Psoas muscle (tissue), 8 donors: Measurements from ENCODE around the gene SLC35B1. TPM values are rescaled to one million over a fixed set of nuclear protein-coding genes. Genes with fewer than 3 reads are reported as not detected.

ENCODE experiments used
- ATAC-seq, 4 donors: fragments of 200-7000 bp; cut with Tn5 transposase; one replicate each; pipeline ENCODE4 v1.9.1; 2020; ENCODE audit warnings: moderate library complexity in 3 of 4, mild to moderate bottlenecking in 2 of 4
- DNase-seq, 2 donors: peaks; one replicate each; pipeline ENCODE4 v3.0.0-alpha.2; 2020
- H3K27ac ChIP-seq: fragments of 200-600 bp; one replicate; pipeline ENCODE4 v1.8.0; 2022
- H3K27me3 ChIP-seq, 3 donors: fragments of 200-600 bp in 1 of 3; one replicate each; pipeline versions ENCODE4 v1.6.1 to v1.8.0; 2013 to 2022; ENCODE audit warnings: low read length in 2 of 3, mild to moderate bottlenecking in 2 of 3, moderate library complexity in 1 of 3; ENCODE audit not compliant: insufficient read depth in 3 of 3
- H3K36me3 ChIP-seq, 2 donors: fragments of 200-600 bp in 1 of 2; one replicate each; pipeline versions ENCODE4 v1.6.1 to v1.8.0; 2013 to 2022; ENCODE audit warnings: low read depth in 1 of 2, mild to moderate bottlenecking in 1 of 2, moderate library complexity in 1 of 2; ENCODE audit not compliant: insufficient read depth in 1 of 2
- H3K4me1 ChIP-seq: fragments of 200-600 bp; one replicate; pipeline ENCODE4 v1.8.0; 2022
- H3K4me3 ChIP-seq: fragments of 200-600 bp; one replicate; pipeline ENCODE4 v1.8.0; 2022; ENCODE audit warnings: mild to moderate bottlenecking
- H3K9me3 ChIP-seq: fragments of 200-600 bp; one replicate; pipeline ENCODE4 v1.8.0; 2022
- CTCF ChIP-seq: fragments of 200-600 bp; IDR thresholded peaks from one replicate; pipeline ENCODE4 v1.8.0; 2022; ENCODE audit warnings: antibody characterized with exemption
- WGBS, 3 donors: extraction: QIAGEN DNeasy Blood & Tissue Kit; methylation state at CpG; one replicate each; pipeline versions ENCODE4 v1.1.6 to v1.1.7; 2013; 5-methylcytosine and 5-hydroxymethylcytosine counted together
- intact Hi-C, 2 donors: fragments of 100-400 bp; cut with DNase I; formaldehyde crosslinking; loops; one replicate each; pipeline versions ENCODE4 v1.11.0 to v1.14.2; 2022
- polyA plus RNA-seq, 3 donors: library from polyadenylated mRNA; stranded (reverse); fragments of 200-250 nt; gene quantifications; one replicate each; pipeline ENCODE4 v1.2.3, GENCODE V29; 2013
- total RNA-seq, 4 donors: library from RNA; stranded (reverse); fragmentation: NEBNext Ultra II Directional in 2 of 4; extraction: Animal tissue kit (Norgen Biotek cat#: 25700) in 2 of 4; gene quantifications; one replicate each; pipeline versions ENCODE4 v1.2.1 to v1.2.4, GENCODE V29; 2021 to 2023
- donor health status: healthy with polysubstance abuse.
- donor health status: DM: no; HTN: no; CAD: no; lungs with moderate emphysema.
- donor health status: Bipolar disorder and iron deficiency.
- donor health status: healthy.
- donor health status: DM: yes; HTN: yes; CAD: no.
- donor health status: DM: no; HTN: no; CAD: no.
- donor health status: DM: no; HTN: no; CAD: no.
- donor health status: DM: yes; HTN: yes; CAD: no.

SLC35B1 gene
- total and polyA plus RNA-seq, 7 donors: 39.5 to 85.7 (median 66.2) TPM

GRCh38 chr17:49699966-49700575, 7.7 kb downstream of the SLC35B1 start:
- peaks cover 20 to 53% of the 10 kb centered on the region in 2 donors for H3K36me3 ChIP-seq
- DNase-seq: no peak
- H3K9me3 ChIP-seq: no peaks in the 10 kb centered on the region
- TF ChIP-seq CTCF: no peak
- WGBS, 3 donors: 39 to 47% (median 43%) methylated on average over 8 of the region's 8 CpGs
- H3K27ac ChIP-seq: no peak overlapping the region
- no peaks in the 10 kb centered on the region for H3K4me1 ChIP-seq
- ATAC-seq: no peak
- no peaks in the 10 kb centered on the region for H3K27me3 ChIP-seq
- no peak overlapping the region for H3K4me3 ChIP-seq
- intact Hi-C loops: loop anchor here (10.0 kb wide), 2 partner anchors 265 to 295 kb away; partner anchors contain the start of gene DLX3 (in 1 of the 2)

- Histone ChIP-seq H3K4me3 (no peak overlapping the region), H3K27ac (peak overlapping the region; percentile 12), H3K36me3 (peaks cover 10 to 33% of the 10 kb centered on the region in 2 donors), H3K9me3 (no peaks in the 10 kb centered on the region), H3K27me3 (no peaks in the 10 kb centered on the region), H3K4me1 (no peaks in the 10 kb centered on the region)
- ATAC-seq (no peak), DNase-seq (no peak)
- WGBS, 3 donors: 31 to 34% (median 33%) methylated on average over 6 of the region's 6 CpGs
- intact Hi-C loops: loop anchor here in 1 of 2 donors (10.0 kb wide), 1 partner anchor 297 kb away; the partner anchor contains the start of gene DLX3
- TF ChIP-seq CTCF: no peak
Observed at GRCh38 chr17:49698005-49698404, 9.8 kb downstream of the SLC35B1 start.

DNA sequence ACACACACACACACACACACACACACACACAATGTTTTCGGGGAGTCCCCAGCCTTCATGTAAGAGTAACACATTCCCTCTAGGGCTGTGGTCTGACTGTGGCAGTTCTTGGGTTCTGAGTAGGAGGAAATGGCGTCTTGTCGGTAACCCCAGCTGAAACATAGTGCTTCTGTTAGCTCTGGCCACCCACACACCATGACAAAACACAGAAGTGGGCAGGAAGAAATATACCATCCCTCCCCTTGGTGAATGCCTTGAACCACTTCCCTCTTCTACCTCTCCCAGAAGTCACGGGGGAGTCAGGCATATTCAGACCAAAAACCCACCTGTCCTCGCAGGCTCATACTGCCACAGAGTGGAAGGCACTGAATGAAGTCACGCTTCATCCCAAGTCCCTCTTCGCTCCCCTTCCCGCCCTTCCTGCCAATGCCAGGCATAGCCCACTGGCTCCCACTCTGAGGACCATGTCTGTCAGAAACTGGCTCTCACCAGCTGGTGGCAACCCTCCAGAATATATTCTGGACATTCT, 11.5 kb downstream of the SLC35B1 start:
- no peaks in the 10 kb centered on the region for H3K27me3 ChIP-seq
- peaks cover 6% of the 10 kb centered on the region for H3K4me1 ChIP-seq
- ATAC-seq: no peak
- DNase-seq: no peak
- 68 to 82% (median 75%) methylated on average over 8 of the region's 8 CpGs for WGBS, 3 donors
- intact Hi-C loops: loop anchor here in 1 of 2 donors (10.0 kb wide), 1 partner anchor 299 kb away; the partner anchor contains the start of gene DLX3
- no peak overlapping the region for H3K4me3 ChIP-seq
- H3K36me3 ChIP-seq: peaks cover 4 to 16% of the 10 kb centered on the region in 2 donors
- H3K27ac ChIP-seq: peak overlapping the region; percentile 9
- H3K9me3 ChIP-seq: no peaks in the 10 kb centered on the region
- no peak for TF ChIP-seq CTCF

- no peak overlapping the region for H3K27ac ChIP-seq
- DNase-seq (no peak), ATAC-seq (no peak)
- WGBS, 3 donors: 53 to 56% (median 55%) methylated on average over 5 of the region's 5 CpGs
- TF ChIP-seq CTCF: no peak
- H3K27me3 ChIP-seq: no peaks in the 10 kb centered on the region
- intact Hi-C loops: loop anchor here (1.0 to 10.0 kb wide), 3 partner anchors 121 to 299 kb away; partner anchors contain the start of genes DLX3 (in 1 of the 2) and NXPH3 (in 1 of the 2)
- peaks cover 8% of the 10 kb centered on the region for H3K4me1 ChIP-seq
- H3K36me3 ChIP-seq: peaks cover 4 to 10% of the 10 kb centered on the region in 2 donors
- H3K4me3 ChIP-seq: no peak overlapping the region
- no peaks in the 10 kb centered on the region for H3K9me3 ChIP-seq
Observed at GRCh38 chr17:49695698-49696232, 12.0 kb downstream of the SLC35B1 start.
